Thyroid gland (tissue), 4 donors: Measurements from ENCODE around the gene LAMC3. TPM values are rescaled to one million over a fixed set of nuclear protein-coding genes. Genes with fewer than 3 reads are reported as not detected.
A peak's percentile ranks its signal among the peaks of the same experiment; 100 is the strongest.

Experiments
- DNase-seq, 2 donors: peaks; one replicate each; pipeline ENCODE4 v3.0.0-alpha.2; 2019
- H3K27ac ChIP-seq, 3 donors: fragments of 200-600 bp; sonication (generic); 1 replicate in 2 of 3; 2 replicates in 1 of 3; pipeline ENCODE4 v1.5.1; 2016 to 2019; ENCODE audit warnings: mild to moderate bottlenecking in 1 of 3, moderate library complexity in 1 of 3
- H3K27me3 ChIP-seq: fragments of 200-600 bp; sonication (generic); one replicate; pipeline ENCODE4 v1.5.1; 2019
- H3K36me3 ChIP-seq, 2 donors: fragments of 200-600 bp; sonication (generic); one replicate each; pipeline ENCODE4 v1.5.1; 2016 to 2019
- H3K4me1 ChIP-seq, 2 donors: fragments of 200-600 bp; sonication (generic); one replicate each; pipeline ENCODE4 v1.5.1; 2017 to 2019
- H3K4me3 ChIP-seq, 3 donors: fragments of 200-600 bp; sonication (generic); replicated peaks in 1 of 3; 1 replicate in 2 of 3; 2 replicates in 1 of 3; pipeline ENCODE4 v1.5.1; 2016; ENCODE audit warnings: mild to moderate bottlenecking in 1 of 3
- H3K9me3 ChIP-seq: fragments of 200-600 bp; sonication (generic); one replicate; pipeline ENCODE4 v1.5.1; 2017
- POLR2A ChIP-seq, 2 donors: fragments of 450-650 bp; IDR thresholded peaks; one replicate each; pipeline ENCODE4 v1.6.1; 2017; ENCODE audit warnings: antibody characterized with exemption in 2 of 2, mild to moderate bottlenecking in 2 of 2, moderate library complexity in 1 of 2
- WGBS, 2 donors: methylation state at CpG; one replicate each; pipeline ENCODE4 v1.1.5; 2017; 5-methylcytosine and 5-hydroxymethylcytosine counted together
- intact Hi-C: fragments of 100-400 bp; cut with DNase I; formaldehyde crosslinking; loops from one replicate; pipeline ENCODE4 v1.15.1; 2023
- total RNA-seq, 4 donors: library from RNA; depleted of rRNA; stranded (reverse); fragments of >200 nt; gene quantifications; one replicate each; pipeline ENCODE4 v1.2.3, GENCODE V29; 2016
- TF ChIP-seq, protein P1 (sequence below), 6 experiments: fragments of 200-600 bp in 3 of 6; fragments of 450-650 bp in 3 of 6; sonication (generic) in 3 of 6; IDR thresholded peaks; one replicate each; pipeline ENCODE4 v1.5.1; 2016 to 2019; ENCODE audit warnings: antibody characterized with exemption in 6 of 6, mild to moderate bottlenecking in 2 of 6, inconsistent platforms in 1 of 6, moderate library complexity in 1 of 6

The LAMC3 gene
- total RNA-seq, 4 donors from 2014 or later: 0.81 to 11.1 (median 3.2) TPM

DNA sequence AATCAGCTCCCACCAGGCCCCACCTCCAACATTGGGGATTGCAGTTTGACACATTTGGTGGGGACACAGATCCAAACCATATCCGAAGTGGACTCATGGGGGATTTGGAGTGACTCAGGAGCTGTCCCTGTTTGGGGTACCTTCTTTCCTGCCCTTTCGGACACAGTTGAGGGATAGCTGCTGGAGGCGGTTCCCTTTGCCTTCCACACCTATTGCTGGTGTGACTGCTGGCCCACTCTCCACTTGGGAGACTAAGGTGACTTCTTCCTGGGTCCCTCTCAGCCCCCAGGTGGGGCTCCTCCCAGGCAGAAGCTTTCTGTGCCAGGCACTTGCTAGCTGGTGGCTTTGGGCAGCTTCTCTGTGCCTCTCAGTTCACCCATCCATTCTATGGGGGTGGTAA is 26.6 kb downstream of the LAMC3 start:
- no peaks in the 10 kb centered on the region for H3K36me3 ChIP-seq
- intact Hi-C loops: no loop called here
- TF ChIP-seq, protein P1, sequence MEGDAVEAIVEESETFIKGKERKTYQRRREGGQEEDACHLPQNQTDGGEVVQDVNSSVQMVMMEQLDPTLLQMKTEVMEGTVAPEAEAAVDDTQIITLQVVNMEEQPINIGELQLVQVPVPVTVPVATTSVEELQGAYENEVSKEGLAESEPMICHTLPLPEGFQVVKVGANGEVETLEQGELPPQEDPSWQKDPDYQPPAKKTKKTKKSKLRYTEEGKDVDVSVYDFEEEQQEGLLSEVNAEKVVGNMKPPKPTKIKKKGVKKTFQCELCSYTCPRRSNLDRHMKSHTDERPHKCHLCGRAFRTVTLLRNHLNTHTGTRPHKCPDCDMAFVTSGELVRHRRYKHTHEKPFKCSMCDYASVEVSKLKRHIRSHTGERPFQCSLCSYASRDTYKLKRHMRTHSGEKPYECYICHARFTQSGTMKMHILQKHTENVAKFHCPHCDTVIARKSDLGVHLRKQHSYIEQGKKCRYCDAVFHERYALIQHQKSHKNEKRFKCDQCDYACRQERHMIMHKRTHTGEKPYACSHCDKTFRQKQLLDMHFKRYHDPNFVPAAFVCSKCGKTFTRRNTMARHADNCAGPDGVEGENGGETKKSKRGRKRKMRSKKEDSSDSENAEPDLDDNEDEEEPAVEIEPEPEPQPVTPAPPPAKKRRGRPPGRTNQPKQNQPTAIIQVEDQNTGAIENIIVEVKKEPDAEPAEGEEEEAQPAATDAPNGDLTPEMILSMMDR (IDR thresholded peaks at IDR 0.05): no peak
- TF ChIP-seq POLR2A (IDR thresholded peaks at IDR 0.05): no peak
- H3K9me3 ChIP-seq: no peaks in the 10 kb centered on the region
- no peak overlapping the region for H3K27ac ChIP-seq
- H3K4me1 ChIP-seq: peaks cover 10 to 18% of the 10 kb centered on the region in 2 donors
- H3K27me3 ChIP-seq: no peaks in the 10 kb centered on the region
- no peak for DNase-seq
- WGBS, 2 donors: 79 to 95% methylated on average over 3 of the region's 3 CpGs
- no peak overlapping the region for H3K4me3 ChIP-seq

DNA sequence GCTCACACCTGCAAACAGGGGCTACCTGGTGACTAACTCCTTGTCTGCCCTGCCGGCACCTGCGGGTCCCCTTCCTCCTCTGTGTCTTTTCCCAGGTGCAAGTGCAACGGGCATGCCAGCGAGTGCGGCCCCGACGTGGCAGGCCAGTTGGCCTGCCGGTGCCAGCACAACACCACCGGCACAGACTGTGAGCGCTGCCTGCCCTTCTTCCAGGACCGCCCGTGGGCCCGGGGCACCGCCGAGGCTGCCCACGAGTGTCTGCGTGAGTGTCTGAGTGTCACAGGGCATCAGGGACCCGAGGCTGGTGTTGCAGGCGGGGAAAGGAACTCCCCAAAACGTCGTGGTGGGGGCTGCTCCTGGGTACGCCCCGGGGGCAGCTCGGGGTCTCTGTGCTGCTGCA is 27.1 kb downstream of the LAMC3 start:
- DNase-seq: no peak
- Histone ChIP-seq H3K9me3 (no peaks in the 10 kb centered on the region), H3K27ac (no peak overlapping the region), H3K4me1 (peaks cover 10 to 18% of the 10 kb centered on the region in 2 donors), H3K4me3 (no peak overlapping the region), H3K27me3 (no peaks in the 10 kb centered on the region), H3K36me3 (no peaks in the 10 kb centered on the region)
- intact Hi-C loops: no loop called here
- WGBS, 2 donors: 60 to 77% methylated on average over 5 to 10 of the region's 24 CpGs
- no peak for TF ChIP-seq POLR2A (IDR thresholded peaks at IDR 0.05)
- TF ChIP-seq, protein P1 (IDR thresholded peaks at IDR 0.05): no peak

DNA sequence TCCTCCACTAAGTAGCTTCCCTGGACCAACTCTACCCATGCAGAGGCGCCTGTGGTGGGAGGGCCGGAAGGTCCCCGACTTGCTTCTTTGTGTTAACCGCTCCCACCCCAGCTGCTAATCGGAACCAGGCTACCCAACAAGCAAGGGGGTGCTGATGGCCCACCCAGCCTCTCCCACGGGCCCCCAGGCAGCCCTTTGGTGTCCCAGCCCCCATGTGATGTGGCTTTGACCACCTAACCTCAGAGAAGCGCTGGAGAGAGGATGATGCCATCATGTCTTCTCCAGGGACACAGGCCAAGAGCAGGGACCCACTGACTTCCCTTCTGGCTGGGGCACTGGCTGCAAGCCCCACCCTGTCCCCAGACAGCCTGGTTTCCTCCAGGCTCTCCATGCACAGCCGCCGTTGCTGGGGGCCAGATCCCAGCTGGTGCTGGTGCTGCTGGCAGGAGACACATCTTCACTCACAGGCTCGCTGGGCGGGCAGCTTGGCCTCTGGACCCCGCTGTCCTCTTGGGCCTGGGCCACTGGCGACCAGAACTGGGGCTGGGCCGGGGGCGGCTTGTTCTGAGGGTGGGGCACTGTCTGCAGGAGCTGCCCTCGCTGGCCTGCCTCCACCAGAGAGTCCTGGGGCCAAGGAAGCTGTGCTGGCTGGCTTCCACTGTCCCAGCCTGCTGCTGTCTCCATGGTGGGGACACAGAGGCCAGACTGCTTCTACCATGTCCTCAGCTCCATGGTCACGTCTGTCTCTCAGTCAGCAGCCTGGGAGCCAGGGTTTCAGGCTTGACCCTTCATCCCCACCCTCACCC is 27.8 kb downstream of the LAMC3 start:
- Histone ChIP-seq H3K4me3 (no peak overlapping the region), H3K27ac (no peak overlapping the region), H3K9me3 (no peaks in the 10 kb centered on the region), H3K27me3 (no peaks in the 10 kb centered on the region), H3K36me3 (no peaks in the 10 kb centered on the region), H3K4me1 (peaks cover 10 to 18% of the 10 kb centered on the region in 2 donors)
- TF ChIP-seq, protein P1 (IDR thresholded peaks at IDR 0.05): no peak
- 63 to 90% methylated on average over 2 to 8 of the region's 17 CpGs for WGBS, 2 donors
- no peak for DNase-seq
- intact Hi-C loops: no loop called here

DNA sequence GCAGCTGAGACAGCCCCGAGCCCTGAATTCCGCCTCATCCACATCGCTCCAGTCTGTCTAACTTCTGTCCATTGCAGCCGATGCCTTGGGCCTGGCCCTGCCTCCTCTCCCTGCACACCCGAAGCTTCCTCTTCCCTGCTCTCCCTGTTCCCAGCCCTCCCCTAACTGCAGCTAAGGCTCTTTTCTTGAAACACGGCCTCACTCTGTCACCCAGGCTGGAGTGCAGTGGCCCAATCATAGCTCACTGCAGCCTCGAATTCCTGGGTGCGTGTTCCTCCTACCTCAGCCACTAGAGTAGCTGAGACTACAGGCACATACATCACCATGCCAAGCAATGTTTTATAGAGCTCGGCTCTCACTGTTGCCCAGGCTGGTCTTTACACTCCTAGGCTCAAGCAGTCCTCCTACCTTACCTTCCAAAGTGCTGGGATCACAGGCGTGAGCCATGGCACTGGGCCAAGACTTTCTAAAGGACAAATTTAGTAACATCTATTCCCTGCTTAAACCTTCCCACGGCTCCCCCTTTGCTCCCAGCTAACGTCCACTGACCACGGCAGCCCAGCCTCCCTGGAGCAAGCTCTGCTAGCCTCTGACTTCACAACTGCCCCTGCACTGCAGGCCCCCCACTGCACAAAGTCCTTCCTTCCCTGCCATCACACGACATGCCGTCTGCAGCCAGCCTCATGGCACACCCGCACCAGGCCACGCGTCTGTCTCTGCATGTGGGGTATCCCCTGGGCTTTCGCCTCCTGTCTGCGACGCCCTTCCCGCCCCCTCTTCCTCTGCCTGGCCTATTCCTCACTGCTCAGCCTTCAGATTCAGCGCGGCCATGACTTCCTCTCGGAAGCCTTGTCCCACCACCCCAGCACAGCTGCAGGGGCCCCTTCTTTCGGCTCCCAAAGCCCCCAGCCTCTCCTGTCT is 28.6 kb downstream of the LAMC3 start:
- 52 to 60% methylated on average over 26 of the region's 26 CpGs for WGBS, 2 donors
- no peaks in the 10 kb centered on the region for H3K9me3 ChIP-seq
- H3K27ac ChIP-seq: no peak overlapping the region
- H3K27me3 ChIP-seq: no peaks in the 10 kb centered on the region
- DNase-seq: peak; percentile 54 to 60
- no peak overlapping the region for H3K4me3 ChIP-seq
- peaks cover 10 to 18% of the 10 kb centered on the region in 2 donors for H3K4me1 ChIP-seq
- intact Hi-C loops: no loop called here
- no peaks in the 10 kb centered on the region for H3K36me3 ChIP-seq
- TF ChIP-seq, protein P1 (IDR thresholded peaks at IDR 0.05): no peak
- no peak for TF ChIP-seq POLR2A (IDR thresholded peaks at IDR 0.05)
